HG03066 (cell line): ENCODE results near the gene DPRX.
"Not testable (repeated sequence)": the region's sequence is repeated elsewhere in the genome, so short reads cannot be mapped to it uniquely, and the experiment has no call there.

ENCODE experiments used
- ATAC-seq: cut with Tn5 transposase; IDR thresholded peaks from one replicate; pipeline ENCODE4 v1.9.1; 2021; ENCODE audit warnings: low read depth; ENCODE audit not compliant: unreplicated experiment

The DPRX gene

GRCh38 chr19:53644061-53644816 is 12.4 kb downstream of the DPRX start:
- no peak for ATAC-seq

GRCh38 chr19:53646144-53646543 is 14.3 kb downstream of the DPRX start:
- ATAC-seq, result no peak

GRCh38 chr19:53647350-53647749 is 15.6 kb downstream of the DPRX start:
- no peak for ATAC-seq

- no peak for ATAC-seq
Observed at GRCh38 chr19:53647792-53648191, 16.0 kb downstream of the DPRX start.

- no peak for ATAC-seq
Observed at GRCh38 chr19:53649746-53650593, 18.2 kb downstream of the DPRX start.

- ATAC-seq, result no peak
Observed at GRCh38 chr19:53652476-53652875, 20.7 kb downstream of the DPRX start.

- no peak for ATAC-seq
Observed at GRCh38 chr19:53655042-53655665, 23.4 kb downstream of the DPRX start.

- no peak for ATAC-seq
Observed at GRCh38 chr19:53657330-53657729, 25.5 kb downstream of the DPRX start.

- no peak for ATAC-seq
Observed at GRCh38 chr19:53657778-53658177, 26.0 kb downstream of the DPRX start.

GRCh38 chr19:53659292-53659691 is 27.5 kb downstream of the DPRX start:
- ATAC-seq, result no peak

- no peak for ATAC-seq
Observed at GRCh38 chr19:53660584-53660983, 28.8 kb downstream of the DPRX start.

- ATAC-seq, result no peak
Observed at GRCh38 chr19:53662209-53662608, 30.4 kb downstream of the DPRX start.

- ATAC-seq, result no peak
Observed at GRCh38 chr19:53664152-53664551, 32.4 kb downstream of the DPRX start.

GRCh38 chr19:53664760-53665159 is 33.0 kb downstream of the DPRX start:
- ATAC-seq, result no peak

GRCh38 chr19:53666331-53666730 is 34.5 kb downstream of the DPRX start:
- ATAC-seq, result not testable (repeated sequence)

- not testable (repeated sequence) for ATAC-seq
Observed at GRCh38 chr19:53668804-53669203, 37.0 kb downstream of the DPRX start.

- no peak for ATAC-seq
Observed at GRCh38 chr19:53670345-53670744, 38.5 kb downstream of the DPRX start.

- ATAC-seq, result no peak
Observed at GRCh38 chr19:53671663-53672062, 39.9 kb downstream of the DPRX start.
